Hematopoietic multipotent progenitor cell treated with erythropoietin and hydrocortisone succinate and interleukin-3 and kit ligand, for 6 days (in vitro differentiated cells): ENCODE results near the gene PCDHB11.
"Not testable (repeated sequence)": the region's sequence is repeated elsewhere in the genome, so short reads cannot be mapped to it uniquely, and the experiment has no call there.

Source experiments
- DNase-seq: peaks from one replicate; pipeline ENCODE4 v3.0.0-alpha.2; 2015

Gene PCDHB11

GRCh38 chr5:141199359-141200235 is at the start of gene PCDHB11:
TSS of gene PCDHB11 (plus strand) at chr5:141199627. CDS start at chr5:141199775, 148 bp downstream.
- peak; percentile 2 for DNase-seq

- DNase-seq: peak; percentile 4
Measured at GRCh38 chr5:141149812-141150211, 49.6 kb upstream of the PCDHB11 start, which contains the start of gene PCDHB6. TSS of gene PCDHB6 (plus strand) at chr5:141150057. CDS start at chr5:141150258, 201 bp downstream.

DNA sequence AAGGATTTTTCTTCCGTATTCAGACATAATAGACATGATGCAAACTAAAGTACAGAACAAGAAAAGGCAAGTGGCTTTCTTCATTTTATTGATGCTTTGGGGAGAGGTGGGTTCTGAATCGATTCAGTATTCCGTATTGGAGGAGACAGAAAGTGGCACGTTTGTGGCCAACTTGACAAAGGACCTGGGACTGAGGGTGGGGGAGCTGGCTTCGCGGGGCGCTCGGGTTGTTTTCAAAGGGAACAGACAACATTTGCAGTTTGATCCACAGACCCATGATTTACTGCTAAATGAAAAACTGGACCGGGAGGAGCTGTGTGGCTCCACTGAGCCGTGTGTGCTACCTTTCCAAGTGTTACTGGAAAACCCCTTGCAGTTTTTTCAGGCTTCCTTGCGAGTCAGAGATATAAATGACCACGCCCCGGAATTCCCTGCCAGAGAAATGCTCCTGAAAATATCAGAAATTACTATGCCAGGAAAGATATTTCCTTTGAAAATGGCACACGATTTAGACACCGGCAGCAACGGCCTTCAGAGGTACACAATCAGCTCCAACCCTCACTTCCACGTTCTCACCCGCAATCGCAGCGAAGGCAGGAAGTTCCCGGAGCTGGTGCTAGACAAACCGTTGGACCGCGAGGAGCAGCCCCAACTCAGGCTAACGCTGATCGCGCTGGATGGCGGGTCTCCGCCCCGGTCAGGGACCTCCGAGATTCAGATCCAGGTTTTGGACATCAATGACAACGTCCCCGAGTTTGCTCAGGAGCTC is 49.0 kb upstream of the PCDHB11 start:
- no peak for DNase-seq

DNA sequence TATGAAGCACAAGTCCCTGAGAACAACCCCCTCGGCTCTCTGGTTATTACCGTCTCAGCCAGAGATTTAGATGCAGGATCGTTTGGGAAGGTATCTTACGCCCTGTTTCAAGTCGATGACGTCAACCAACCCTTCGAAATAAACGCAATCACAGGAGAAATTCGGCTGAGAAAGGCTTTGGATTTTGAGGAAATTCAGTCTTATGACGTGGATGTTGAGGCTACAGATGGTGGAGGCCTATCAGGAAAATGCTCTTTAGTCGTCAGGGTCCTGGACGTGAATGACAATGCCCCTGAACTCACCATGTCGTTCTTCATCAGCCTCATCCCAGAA is 48.5 kb upstream of the PCDHB11 start:
- DNase-seq: no peak

- not testable (repeated sequence) for DNase-seq
Measured at GRCh38 chr5:141151632-141152031, 47.8 kb upstream of the PCDHB11 start.

GRCh38 chr5:141152096-141152495 is 47.3 kb upstream of the PCDHB11 start:
- DNase-seq: not testable (repeated sequence)

- DNase-seq: no peak
Measured at GRCh38 chr5:141155540-141156374, 43.7 kb upstream of the PCDHB11 start.

DNA sequence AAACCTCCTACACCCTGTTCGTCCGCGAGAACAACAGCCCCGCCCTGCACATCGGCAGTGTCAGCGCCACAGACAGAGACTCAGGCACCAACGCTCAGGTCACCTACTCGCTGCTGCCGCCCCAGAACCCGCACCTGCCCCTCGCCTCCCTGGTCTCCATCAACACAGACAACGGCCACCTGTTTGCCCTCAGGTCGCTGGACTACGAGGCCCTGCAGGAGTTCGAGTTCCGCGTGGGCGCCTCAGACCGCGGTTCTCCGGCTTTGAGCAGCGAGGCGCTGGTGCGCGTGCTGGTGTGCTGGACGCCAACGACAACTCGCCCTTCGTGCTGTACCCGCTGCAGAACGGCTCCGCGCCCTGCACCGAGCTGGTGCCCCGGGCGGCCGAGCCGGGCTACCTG is 42.1 kb upstream of the PCDHB11 start:
- not testable (repeated sequence) for DNase-seq

GRCh38 chr5:141157901-141158300 is 41.5 kb upstream of the PCDHB11 start:
- DNase-seq: not testable (repeated sequence)

GRCh38 chr5:141172381-141173204 is 26.8 kb upstream of the PCDHB11 start, which contains the start of gene PCDHB7:
TSS of gene PCDHB7 (plus strand) at chr5:141172644. CDS start at chr5:141172836, 192 bp downstream.
- DNase-seq: peak; percentile 32

DNA sequence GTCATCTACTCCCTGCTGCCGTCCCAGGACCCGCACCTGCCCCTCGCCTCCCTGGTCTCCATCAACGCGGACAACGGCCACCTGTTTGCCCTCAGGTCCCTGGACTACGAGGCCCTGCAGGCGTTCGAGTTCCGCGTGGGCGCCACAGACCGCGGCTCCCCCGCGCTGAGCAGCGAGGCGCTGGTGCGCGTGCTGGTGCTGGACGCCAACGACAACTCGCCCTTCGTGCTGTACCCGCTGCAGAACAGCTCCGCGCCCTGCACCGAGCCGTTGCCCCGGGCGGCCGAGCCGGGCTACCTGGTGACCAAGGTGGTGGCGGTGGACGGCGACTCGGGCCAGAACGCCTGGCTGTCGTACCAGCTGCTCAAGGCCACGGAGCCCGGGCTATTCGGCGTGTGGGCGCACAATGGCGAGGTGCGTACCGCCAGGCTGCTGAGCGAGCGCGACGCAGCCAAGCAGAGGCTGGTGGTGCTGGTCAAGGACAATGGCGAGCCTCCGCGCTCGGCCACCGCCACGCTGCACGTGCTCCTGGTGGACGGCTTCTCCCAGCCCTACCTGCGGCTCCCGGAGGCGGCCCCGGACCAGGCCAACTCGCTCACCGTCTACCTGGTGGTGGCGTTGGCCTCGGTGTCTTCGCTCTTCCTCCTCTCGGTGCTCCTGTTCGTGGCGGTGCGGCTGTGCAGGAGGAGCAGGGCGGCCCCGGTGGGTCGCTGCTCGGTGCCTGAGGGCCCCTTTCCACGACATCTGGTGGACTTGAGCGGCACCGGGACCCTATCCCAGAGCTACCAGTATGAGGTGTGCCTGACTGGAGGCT is 24.9 kb upstream of the PCDHB11 start:
- DNase-seq: not testable (repeated sequence)

DNA sequence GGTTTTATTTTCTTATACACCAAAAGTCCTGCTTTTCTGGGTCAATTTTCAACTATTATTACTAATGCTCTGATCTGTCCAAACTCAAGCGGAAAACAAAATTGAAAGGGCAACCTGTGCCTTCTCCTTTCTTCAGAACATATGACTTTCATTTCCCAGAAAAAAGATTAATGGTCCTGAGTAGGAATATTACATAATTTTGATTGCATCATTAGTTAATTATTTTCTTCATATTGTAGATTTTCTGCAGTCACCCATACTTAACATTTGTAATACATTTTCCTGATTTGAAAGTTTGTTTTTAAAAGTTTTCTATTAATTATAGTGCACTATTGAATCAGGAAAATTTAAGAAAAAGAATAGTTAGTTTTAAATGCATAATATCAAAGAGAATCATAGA is 23.5 kb upstream of the PCDHB11 start:
- DNase-seq: no peak

- not testable (repeated sequence) for DNase-seq
Measured at GRCh38 chr5:141177577-141178191, 21.7 kb upstream of the PCDHB11 start, which contains the start of gene PCDHB8. TSS of gene PCDHB8 (plus strand) at chr5:141177790. CDS start at chr5:141178035, 245 bp downstream.

DNA sequence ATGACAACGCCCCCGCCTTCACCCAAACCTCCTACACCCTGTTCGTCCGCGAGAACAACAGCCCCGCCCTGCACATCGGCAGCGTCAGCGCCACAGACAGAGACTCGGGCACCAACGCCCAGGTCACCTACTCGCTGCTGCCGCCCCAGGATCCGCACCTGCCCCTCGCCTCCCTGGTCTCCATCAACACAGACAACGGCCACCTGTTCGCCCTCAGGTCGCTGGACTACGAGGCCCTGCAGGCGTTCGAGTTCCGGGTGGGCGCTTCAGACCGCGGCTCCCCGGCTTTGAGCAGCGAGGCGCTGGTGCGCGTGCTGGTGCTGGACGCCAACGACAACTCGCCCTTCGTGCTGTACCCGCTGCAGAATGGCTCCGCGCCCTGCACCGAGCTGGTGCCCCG is 20.1 kb upstream of the PCDHB11 start:
- not testable (repeated sequence) for DNase-seq

- not testable (repeated sequence) for DNase-seq
Measured at GRCh38 chr5:141179876-141180275, 19.6 kb upstream of the PCDHB11 start.

DNA sequence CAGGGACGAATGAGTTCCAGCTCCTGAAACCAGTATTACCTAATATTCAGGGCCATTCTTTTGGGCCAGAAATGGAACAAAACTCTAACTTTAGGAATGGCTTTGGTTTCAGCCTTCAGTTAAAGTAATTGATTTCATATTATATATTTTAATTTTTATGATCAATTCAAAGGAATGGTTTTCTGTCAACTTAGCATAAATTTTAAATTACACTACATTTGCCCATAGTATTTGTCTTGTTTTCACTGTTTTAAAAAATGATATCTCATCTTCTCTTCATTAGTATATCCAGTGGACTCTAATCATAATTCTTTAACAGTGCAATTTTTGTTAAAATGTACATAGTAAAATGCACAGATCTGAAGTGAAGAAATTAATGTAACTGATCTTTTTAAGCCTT is 19.1 kb upstream of the PCDHB11 start:
- no peak for DNase-seq

DNA sequence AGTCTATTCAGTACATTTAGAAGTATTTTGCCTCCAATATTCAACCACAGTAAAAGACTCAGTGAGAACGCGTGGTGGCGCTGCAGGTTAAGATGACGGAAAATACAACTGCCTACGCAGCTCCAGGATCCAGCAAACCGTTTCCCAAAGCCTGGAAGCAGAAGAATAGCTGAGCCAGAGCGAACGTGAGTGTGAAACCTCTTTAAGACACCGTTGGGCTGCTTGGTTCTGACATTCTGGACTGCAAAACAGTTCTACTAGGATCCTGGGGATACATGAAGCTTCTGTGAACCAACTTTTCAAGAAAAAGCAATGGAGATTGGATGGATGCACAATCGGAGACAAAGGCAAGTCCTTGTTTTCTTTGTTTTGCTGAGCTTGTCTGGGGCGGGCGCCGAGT is 17.2 kb upstream of the PCDHB11 start, which contains the start of gene PCDHB16:
Gene PCDHB16, plus strand, starts transcription at position 140 of the 400 bp plus-strand sequence. Its CDS starts 173 bp downstream, at position 313.
- DNase-seq: peak; percentile 13

- not testable (repeated sequence) for DNase-seq
Measured at GRCh38 chr5:141184117-141184855, 15.1 kb upstream of the PCDHB11 start.

GRCh38 chr5:141186897-141187512 is 12.4 kb upstream of the PCDHB11 start, which contains the start of gene PCDHB9:
TSS of gene PCDHB9 (plus strand) at chr5:141187161. CDS start at chr5:141187319, 158 bp downstream.
- DNase-seq: peak; percentile 26
